Measurements from ENCODE around the gene HPN.

The HPN gene

DNA sequence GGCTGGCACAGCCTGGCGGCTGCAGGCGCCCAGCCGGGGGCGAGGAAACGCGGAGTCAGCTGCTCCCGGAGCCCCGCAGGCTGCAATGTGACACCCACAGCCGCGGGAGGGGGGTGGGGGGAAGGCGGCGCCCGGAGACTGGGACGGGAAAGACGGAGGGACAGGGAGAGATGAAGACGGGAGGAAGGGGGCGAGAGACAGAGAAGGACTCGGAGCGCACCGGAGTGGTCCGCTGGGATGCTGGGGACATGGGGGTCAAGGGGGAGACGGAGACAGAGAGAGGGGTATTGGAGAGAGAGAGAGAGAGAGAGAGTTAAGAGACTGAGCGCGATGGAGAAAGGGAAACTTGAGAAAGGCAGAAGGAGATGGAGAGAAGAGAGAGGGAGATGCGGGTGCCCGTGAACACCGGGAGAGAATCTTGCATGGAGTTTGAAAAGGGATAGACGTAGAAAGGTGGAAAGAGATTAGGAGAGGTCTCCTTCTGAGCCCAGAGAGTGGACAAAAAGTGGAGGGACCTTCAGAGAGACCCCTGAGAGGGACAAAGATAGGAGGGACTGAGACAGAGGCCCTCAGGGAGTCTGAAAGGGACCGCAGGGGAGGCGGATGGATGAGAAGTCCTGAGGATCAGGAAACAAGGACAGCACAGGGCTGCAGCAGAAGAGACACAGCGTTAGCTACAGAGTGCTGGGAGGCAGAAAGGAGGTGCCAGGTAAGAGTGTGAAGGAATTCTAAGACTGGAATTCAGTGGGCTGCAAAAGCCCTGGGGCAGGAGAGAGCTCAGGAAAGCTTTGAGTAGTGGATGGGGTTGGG, 10.2 kb upstream of the HPN start:
- no peak for TF ChIP-seq CTCF (IDR thresholded peaks at IDR 0.05; ENCODE audit: extremely low read depth, missing control alignments)
- DNase-seq (ENCODE audit: low spot score), result no peak

GRCh38 chr19:35032356-35032865, 9.1 kb upstream of the HPN start:
- no peak for DNase-seq (ENCODE audit: low spot score)
- TF ChIP-seq CTCF (IDR thresholded peaks at IDR 0.05; ENCODE audit: extremely low read depth, missing control alignments), result no peak

GRCh38 chr19:35033067-35034004, 8.2 kb upstream of the HPN start:
- no peak for DNase-seq (ENCODE audit: low spot score)
- TF ChIP-seq CTCF (IDR thresholded peaks at IDR 0.05; ENCODE audit: extremely low read depth, missing control alignments), result no peak

DNA sequence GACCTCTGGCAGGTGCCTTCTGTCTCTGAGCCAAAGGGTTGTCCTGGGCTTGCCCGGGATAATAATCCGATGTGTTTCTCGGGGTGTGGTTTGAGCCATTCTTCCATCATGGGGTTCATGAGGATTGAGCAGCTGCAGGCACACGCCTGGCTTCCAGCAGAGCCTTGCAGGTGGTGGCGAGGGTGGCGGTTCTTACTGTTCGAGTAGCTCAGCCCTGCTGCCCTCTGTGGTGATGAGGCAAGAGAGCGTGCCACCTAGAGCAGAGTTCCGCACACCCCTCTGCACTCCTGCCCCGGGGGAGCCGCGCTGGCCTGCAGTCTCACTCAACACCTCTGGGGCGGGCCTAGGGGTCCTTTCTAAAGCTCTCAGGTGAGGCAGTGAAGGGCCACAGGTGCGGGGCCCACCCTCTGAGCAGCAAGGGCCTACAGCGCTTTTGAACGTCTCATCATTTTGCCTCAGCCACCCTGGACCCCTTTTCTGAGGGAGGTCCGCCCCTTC, 7.5 kb upstream of the HPN start:
- no peak for TF ChIP-seq CTCF (IDR thresholded peaks at IDR 0.05; ENCODE audit: extremely low read depth, missing control alignments)

GRCh38 chr19:35034588-35035382, 6.7 kb upstream of the HPN start:
- no peak for TF ChIP-seq CTCF (IDR thresholded peaks at IDR 0.05; ENCODE audit: extremely low read depth, missing control alignments)
- DNase-seq (ENCODE audit: low spot score), result no peak

More for the DNA sequence above, 7.5 kb upstream of the HPN start:
- DNase-seq (ENCODE audit: low spot score), result no peak

DNA sequence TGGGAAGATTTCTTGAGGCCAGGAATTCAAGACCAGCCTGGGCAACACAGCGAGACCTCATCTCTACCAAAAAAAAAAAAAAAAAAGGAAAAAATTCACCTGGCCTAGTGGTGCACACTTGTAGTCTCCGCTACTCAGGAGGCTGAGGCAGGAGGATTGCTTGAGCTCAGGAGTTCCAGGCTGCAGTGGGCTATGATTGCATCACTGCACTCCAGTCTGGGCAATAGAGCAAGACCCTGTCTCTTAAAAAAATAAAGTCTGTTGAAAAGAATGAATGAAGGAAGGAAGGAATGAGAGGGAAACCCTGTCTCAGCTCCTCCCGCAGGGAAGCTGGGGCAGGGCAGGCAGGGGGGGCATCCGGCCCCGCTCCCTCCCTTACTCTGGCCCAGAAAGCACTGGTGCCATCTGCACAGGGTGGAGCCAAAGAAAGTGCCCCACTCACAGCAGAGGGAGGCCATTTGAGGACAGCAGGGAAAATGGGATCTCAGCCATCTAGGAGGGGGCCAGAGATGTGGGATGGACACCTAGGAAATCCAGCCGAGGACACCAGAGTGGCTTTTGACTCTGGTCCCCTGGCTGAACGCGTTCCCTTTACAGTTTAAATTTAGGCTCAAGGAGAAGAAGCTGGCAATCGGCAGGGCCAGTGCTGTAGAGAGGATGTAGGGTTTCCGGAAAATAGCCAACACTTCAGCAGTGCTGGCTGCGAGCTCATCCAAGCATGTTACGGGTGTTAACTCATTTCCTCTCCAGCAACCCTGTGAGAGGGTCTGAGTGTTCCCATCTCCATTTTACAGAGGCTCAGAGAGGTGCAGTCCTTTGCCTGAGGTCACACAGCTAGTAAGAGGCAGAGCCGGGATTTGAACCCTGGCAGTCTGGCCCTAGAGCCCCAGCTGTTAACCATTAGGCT, 3.6 kb upstream of the HPN start:
- no peak for DNase-seq (ENCODE audit: low spot score)
- TF ChIP-seq CTCF (IDR thresholded peaks at IDR 0.05; ENCODE audit: extremely low read depth, missing control alignments), result no peak

All from GM20000 (cell line).